Neutrophil (primary cell): ENCODE data around the gene SSBP3.

ENCODE experiments used
- H3K27ac ChIP-seq: fragments of 200-600 bp; sonication (generic); 2 replicates; pipeline ENCODE4 v1.5.1; 2016; ENCODE audit warnings: mild to moderate bottlenecking, moderate library complexity
- H3K27me3 ChIP-seq: fragments of 200-600 bp; sonication (generic); 2 replicates; pipeline ENCODE4 v1.6.0; 2016; ENCODE audit warnings: mild to moderate bottlenecking
- H3K36me3 ChIP-seq: fragments of 200-600 bp; sonication (generic); 2 replicates; pipeline ENCODE4 v1.5.1; 2017
- H3K4me1 ChIP-seq, 2 experiments: fragments of 200-600 bp in 1 of 2; sonication (generic) in 1 of 2; 1 replicate in 1 of 2; 2 replicates in 1 of 2; pipeline versions ENCODE4 v1.5.1 to v1.6.1; 2013 to 2016; ENCODE audit warnings: low read depth in 1 of 2, low read length in 1 of 2, mild to moderate bottlenecking in 1 of 2, moderate library complexity in 1 of 2; ENCODE audit not compliant: control insufficient read depth in 1 of 2, insufficient read depth in 1 of 2
- H3K4me3 ChIP-seq, 2 experiments: fragments of 200-600 bp in 1 of 2; sonication (generic) in 1 of 2; 1 replicate in 1 of 2; 2 replicates in 1 of 2; pipeline ENCODE4 v1.5.1; 2013 to 2016; ENCODE audit warnings: low read depth in 1 of 2, low read length in 1 of 2, mild to moderate bottlenecking in 1 of 2, moderate library complexity in 1 of 2
- H3K9me3 ChIP-seq: fragments of 200-600 bp; sonication (generic); 2 replicates; pipeline ENCODE4 v1.5.1; 2016
- TF ChIP-seq, protein P1 (sequence below): fragments of 200-600 bp; sonication (generic); IDR thresholded peaks from 2 replicates; pipeline ENCODE4 v1.5.1; 2016; ENCODE audit warnings: antibody characterized with exemption

Gene SSBP3

GRCh38 chr1:54401799-54402198 is 4.4 kb downstream of the SSBP3 start:
- Histone ChIP-seq H3K27ac (no peak overlapping the region), H3K36me3 (no peaks in the 10 kb centered on the region), H3K9me3 (no peaks in the 10 kb centered on the region), H3K4me1 (peaks cover 18 to 29% of the 10 kb centered on the region in 2 experiments), H3K4me3 (no peak overlapping the region), H3K27me3 (peaks cover 24% of the 10 kb centered on the region)
- TF ChIP-seq, protein P1, sequence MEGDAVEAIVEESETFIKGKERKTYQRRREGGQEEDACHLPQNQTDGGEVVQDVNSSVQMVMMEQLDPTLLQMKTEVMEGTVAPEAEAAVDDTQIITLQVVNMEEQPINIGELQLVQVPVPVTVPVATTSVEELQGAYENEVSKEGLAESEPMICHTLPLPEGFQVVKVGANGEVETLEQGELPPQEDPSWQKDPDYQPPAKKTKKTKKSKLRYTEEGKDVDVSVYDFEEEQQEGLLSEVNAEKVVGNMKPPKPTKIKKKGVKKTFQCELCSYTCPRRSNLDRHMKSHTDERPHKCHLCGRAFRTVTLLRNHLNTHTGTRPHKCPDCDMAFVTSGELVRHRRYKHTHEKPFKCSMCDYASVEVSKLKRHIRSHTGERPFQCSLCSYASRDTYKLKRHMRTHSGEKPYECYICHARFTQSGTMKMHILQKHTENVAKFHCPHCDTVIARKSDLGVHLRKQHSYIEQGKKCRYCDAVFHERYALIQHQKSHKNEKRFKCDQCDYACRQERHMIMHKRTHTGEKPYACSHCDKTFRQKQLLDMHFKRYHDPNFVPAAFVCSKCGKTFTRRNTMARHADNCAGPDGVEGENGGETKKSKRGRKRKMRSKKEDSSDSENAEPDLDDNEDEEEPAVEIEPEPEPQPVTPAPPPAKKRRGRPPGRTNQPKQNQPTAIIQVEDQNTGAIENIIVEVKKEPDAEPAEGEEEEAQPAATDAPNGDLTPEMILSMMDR = no peak

- no peaks in the 10 kb centered on the region for H3K9me3 ChIP-seq
- TF ChIP-seq, protein P1 = no peak
- H3K4me3 ChIP-seq = no peak overlapping the region
- H3K27me3 ChIP-seq = peaks cover 21% of the 10 kb centered on the region
- no peak overlapping the region for H3K27ac ChIP-seq
- no peaks in the 10 kb centered on the region for H3K36me3 ChIP-seq
- peaks cover 17 to 26% of the 10 kb centered on the region in 2 experiments for H3K4me1 ChIP-seq
Measured at GRCh38 chr1:54400329-54400728, 5.9 kb downstream of the SSBP3 start.

DNA sequence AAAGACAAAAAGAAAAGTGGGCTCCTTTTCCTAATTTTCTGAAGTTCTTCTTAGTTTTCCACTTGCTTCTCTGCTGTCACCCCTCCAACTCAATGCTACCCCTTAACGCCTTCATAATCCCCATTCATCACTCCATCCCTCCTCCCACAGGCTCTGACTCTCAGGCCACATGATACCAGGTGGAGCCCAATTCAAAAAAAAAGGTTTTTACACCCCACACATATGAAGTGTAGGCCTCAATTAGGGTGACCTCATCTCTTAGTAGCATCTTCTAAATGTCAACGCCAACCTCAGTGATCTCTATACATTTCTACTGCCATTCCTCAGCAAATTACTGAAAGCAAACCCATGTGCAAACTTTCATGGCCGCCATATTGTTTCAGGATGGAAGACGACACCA is 6.4 kb downstream of the SSBP3 start:
- H3K27me3 ChIP-seq = peaks cover 15% of the 10 kb centered on the region
- TF ChIP-seq, protein P1 = no peak
- peaks cover 11 to 20% of the 10 kb centered on the region in 2 experiments for H3K4me1 ChIP-seq
- H3K36me3 ChIP-seq = no peaks in the 10 kb centered on the region
- no peak overlapping the region for H3K27ac ChIP-seq
- H3K4me3 ChIP-seq = no peak overlapping the region
- no peaks in the 10 kb centered on the region for H3K9me3 ChIP-seq

- H3K36me3 ChIP-seq = no peaks in the 10 kb centered on the region
Measured at GRCh38 chr1:54398963-54399528, 7.1 kb downstream of the SSBP3 start.

GRCh38 chr1:54397980-54398379 is 8.2 kb downstream of the SSBP3 start:
- H3K4me3 ChIP-seq = no peak overlapping the region
- no peak overlapping the region for H3K27ac ChIP-seq
- no peaks in the 10 kb centered on the region for H3K9me3 ChIP-seq
- no peaks in the 10 kb centered on the region for H3K27me3 ChIP-seq
- TF ChIP-seq, protein P1 = no peak
- H3K36me3 ChIP-seq = no peaks in the 10 kb centered on the region
- peaks cover 0 to 6% of the 10 kb centered on the region in 2 experiments for H3K4me1 ChIP-seq

More at GRCh38 chr1:54398963-54399528, 7.1 kb downstream of the SSBP3 start:
- H3K4me3 ChIP-seq = no peak overlapping the region
- TF ChIP-seq, protein P1 = no peak
- H3K27ac ChIP-seq = no peak overlapping the region
- H3K27me3 ChIP-seq = peaks cover 8% of the 10 kb centered on the region
- H3K9me3 ChIP-seq = no peaks in the 10 kb centered on the region
- H3K4me1 ChIP-seq = peaks cover 4 to 13% of the 10 kb centered on the region in 2 experiments
